ENCODE results near the gene ABR.
A peak's percentile ranks its signal among the peaks of the same experiment; 100 is the strongest.

ABR gene

DNA sequence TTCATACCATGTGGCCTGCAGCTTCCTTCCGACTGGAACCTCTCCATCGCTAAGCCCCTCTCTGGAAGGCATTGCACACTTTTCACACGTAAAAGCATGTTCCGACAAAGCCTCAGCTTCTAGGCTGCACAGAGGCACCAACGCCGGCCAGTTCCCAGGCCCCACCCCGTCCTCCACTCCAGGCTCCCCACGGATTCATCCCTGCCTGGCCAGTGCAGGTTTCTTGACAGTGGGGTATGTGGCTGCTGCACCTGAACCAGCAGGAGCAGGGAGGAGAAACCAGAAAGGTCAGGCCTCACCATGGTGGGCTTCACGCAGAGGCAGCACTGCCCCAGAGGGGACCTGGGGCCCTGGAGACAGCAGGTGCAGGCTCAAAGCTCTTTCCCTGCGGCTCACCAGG lies 168.6 kb downstream of the ABR start:
- H3K9me3 ChIP-seq (ENCODE audit: control insufficient read depth, low read length), result no peaks in the 10 kb centered on the region
- H3K9ac ChIP-seq (ENCODE audit: low read length), result no peak overlapping the region
- no peaks in the 10 kb centered on the region for H3K27me3 ChIP-seq (ENCODE audit: control insufficient read depth, insufficient read depth, low read length)
- peaks cover 17% of the 10 kb centered on the region for H3K36me3 ChIP-seq (ENCODE audit: control insufficient read depth, insufficient read depth, low read length)
- H3K4me3 ChIP-seq (ENCODE audit: low read length), result no peak overlapping the region
- H3K4me1 ChIP-seq (ENCODE audit: control insufficient read depth, insufficient read depth, low read length), result peaks cover 12% of the 10 kb centered on the region

- Histone ChIP-seq H3K4me1 (ENCODE audit: control insufficient read depth, insufficient read depth, low read length) (peaks cover 18% of the 10 kb centered on the region), H3K27me3 (ENCODE audit: control insufficient read depth, insufficient read depth, low read length) (no peaks in the 10 kb centered on the region), H3K9me3 (ENCODE audit: control insufficient read depth, low read length) (no peaks in the 10 kb centered on the region), H3K9ac (ENCODE audit: low read length) (no peak overlapping the region), H3K4me3 (ENCODE audit: low read length) (no peak overlapping the region), H3K36me3 (ENCODE audit: control insufficient read depth, insufficient read depth, low read length) (peaks cover 17% of the 10 kb centered on the region)
These were observed 169.2 kb downstream of the ABR start for GRCh38 chr17:1010586-1010985.

DNA sequence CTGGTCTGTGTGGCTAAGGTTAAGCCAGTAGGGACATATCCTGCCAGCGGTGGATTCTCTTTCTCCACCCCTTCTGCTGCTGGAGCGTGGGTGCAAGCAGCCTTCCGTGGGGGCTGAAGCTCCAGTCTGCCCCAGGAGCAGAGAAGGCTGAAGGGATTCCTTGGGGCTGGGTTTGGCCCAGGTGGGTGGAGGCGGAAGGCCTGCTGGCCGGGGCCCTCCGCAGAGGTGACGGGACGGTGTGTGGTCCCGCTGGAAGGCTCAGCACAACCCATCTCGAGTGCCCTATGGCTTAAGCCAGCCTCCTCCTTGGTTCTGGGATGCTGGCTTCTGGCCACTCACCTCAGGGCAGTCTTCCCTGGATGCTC lies 169.7 kb downstream of the ABR start:
- no peak overlapping the region for H3K4me3 ChIP-seq (ENCODE audit: low read length)
- peaks cover 23% of the 10 kb centered on the region for H3K4me1 ChIP-seq (ENCODE audit: control insufficient read depth, insufficient read depth, low read length)
- H3K27me3 ChIP-seq (ENCODE audit: control insufficient read depth, insufficient read depth, low read length), result no peaks in the 10 kb centered on the region
- peaks cover 20% of the 10 kb centered on the region for H3K36me3 ChIP-seq (ENCODE audit: control insufficient read depth, insufficient read depth, low read length)
- H3K9me3 ChIP-seq (ENCODE audit: control insufficient read depth, low read length), result no peaks in the 10 kb centered on the region
- H3K9ac ChIP-seq (ENCODE audit: low read length), result no peak overlapping the region

GRCh38 chr17:1009229-1010085 lies 170.3 kb downstream of the ABR start:
- peaks cover 22% of the 10 kb centered on the region for H3K36me3 ChIP-seq (ENCODE audit: control insufficient read depth, insufficient read depth, low read length)
- no peaks in the 10 kb centered on the region for H3K27me3 ChIP-seq (ENCODE audit: control insufficient read depth, insufficient read depth, low read length)
- H3K9ac ChIP-seq (ENCODE audit: low read length), result no peak overlapping the region
- no peak overlapping the region for H3K4me3 ChIP-seq (ENCODE audit: low read length)
- no peaks in the 10 kb centered on the region for H3K9me3 ChIP-seq (ENCODE audit: control insufficient read depth, low read length)
- peaks cover 29% of the 10 kb centered on the region for H3K4me1 ChIP-seq (ENCODE audit: control insufficient read depth, insufficient read depth, low read length)

- Histone ChIP-seq H3K36me3 (ENCODE audit: control insufficient read depth, insufficient read depth, low read length) (peaks cover 22% of the 10 kb centered on the region), H3K9me3 (ENCODE audit: control insufficient read depth, low read length) (no peaks in the 10 kb centered on the region), H3K9ac (ENCODE audit: low read length) (peak overlapping the region; percentile 1), H3K4me1 (ENCODE audit: control insufficient read depth, insufficient read depth, low read length) (peaks cover 39% of the 10 kb centered on the region), H3K27me3 (ENCODE audit: control insufficient read depth, insufficient read depth, low read length) (no peaks in the 10 kb centered on the region), H3K4me3 (ENCODE audit: low read length) (no peak overlapping the region)
These were observed 171.6 kb downstream of the ABR start for GRCh38 chr17:1008008-1008761.

DNA sequence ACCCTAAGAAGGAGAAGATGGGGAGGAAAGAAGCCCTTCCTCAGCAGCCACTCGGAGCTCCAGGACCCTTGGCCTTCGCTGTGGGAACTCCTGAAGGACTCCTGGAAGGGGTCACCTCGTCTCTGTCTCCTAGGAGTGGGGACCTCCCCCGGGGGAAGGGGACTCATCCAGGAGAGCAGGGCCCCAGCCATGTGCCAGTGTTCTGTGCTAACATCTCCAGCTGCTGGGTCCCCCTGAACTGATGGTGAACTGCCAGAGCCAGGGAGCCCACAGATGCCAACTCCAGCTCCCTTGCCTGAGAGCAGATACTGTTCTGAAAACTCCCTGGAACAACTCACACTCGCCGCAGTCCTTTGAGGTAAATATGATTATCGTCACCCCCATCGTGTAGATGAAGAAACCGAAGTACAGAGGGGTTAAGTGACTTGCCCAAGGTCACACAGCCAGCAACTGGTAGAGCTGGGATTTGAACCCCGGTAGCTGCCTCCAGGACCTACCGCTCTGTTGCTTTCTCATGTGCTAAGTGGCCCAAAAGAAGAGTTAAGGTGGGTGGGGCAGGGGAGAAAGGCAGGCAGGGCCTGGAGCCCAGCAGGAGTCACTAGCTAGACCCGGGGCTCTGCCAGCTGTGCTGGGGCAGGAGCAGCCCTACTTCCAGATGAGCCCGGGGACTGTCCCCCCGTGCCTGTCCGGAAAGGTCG lies 172.3 kb downstream of the ABR start:
- Histone ChIP-seq H3K27me3 (ENCODE audit: control insufficient read depth, insufficient read depth, low read length) (no peaks in the 10 kb centered on the region), H3K9me3 (ENCODE audit: control insufficient read depth, low read length) (no peaks in the 10 kb centered on the region), H3K4me3 (ENCODE audit: low read length) (no peak overlapping the region), H3K4me1 (ENCODE audit: control insufficient read depth, insufficient read depth, low read length) (peaks cover 39% of the 10 kb centered on the region), H3K9ac (ENCODE audit: low read length) (peak overlapping the region; percentile 1), H3K36me3 (ENCODE audit: control insufficient read depth, insufficient read depth, low read length) (peaks cover 27% of the 10 kb centered on the region)

- H3K36me3 ChIP-seq (ENCODE audit: control insufficient read depth, insufficient read depth, low read length), result peaks cover 27% of the 10 kb centered on the region
- no peak overlapping the region for H3K4me3 ChIP-seq (ENCODE audit: low read length)
- peak overlapping the region; percentile 45 for H3K9ac ChIP-seq (ENCODE audit: low read length)
These were observed 173.7 kb downstream of the ABR start for GRCh38 chr17:1006054-1006453.

DNA sequence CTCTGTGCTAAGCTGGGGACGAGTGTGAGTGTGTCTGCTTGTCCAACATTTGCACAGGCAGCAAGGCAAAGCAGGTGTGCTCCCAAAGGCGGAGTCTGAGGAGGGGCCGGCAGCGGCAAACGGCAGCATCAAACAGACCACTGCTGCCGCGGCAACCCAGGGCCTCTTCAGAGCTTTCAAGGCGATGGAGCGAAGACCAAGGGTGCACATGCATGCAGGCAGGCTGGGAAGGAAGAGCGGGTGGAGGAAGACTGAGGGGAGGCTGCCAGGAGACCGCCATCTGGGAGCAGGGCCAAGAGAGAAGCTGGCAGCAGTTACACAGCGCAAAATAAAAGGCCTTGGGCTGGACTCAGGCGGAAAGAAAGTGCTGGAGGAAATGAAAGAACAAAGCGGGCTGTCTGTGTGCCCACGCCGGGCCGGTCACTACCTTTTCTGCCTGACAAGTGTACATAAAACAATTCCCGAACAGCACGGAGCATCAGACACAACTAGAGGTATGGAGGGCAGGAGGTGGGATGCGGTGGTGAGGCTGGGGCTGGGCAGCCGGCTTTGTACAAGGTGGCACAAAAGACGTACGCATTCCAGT lies 174.3 kb downstream of the ABR start:
- Histone ChIP-seq H3K4me3 (ENCODE audit: low read length) (no peak overlapping the region), H3K27me3 (ENCODE audit: control insufficient read depth, insufficient read depth, low read length) (no peaks in the 10 kb centered on the region), H3K9ac (ENCODE audit: low read length) (peak overlapping the region; percentile 45), H3K36me3 (ENCODE audit: control insufficient read depth, insufficient read depth, low read length) (peaks cover 25% of the 10 kb centered on the region), H3K4me1 (ENCODE audit: control insufficient read depth, insufficient read depth, low read length) (peaks cover 47% of the 10 kb centered on the region), H3K9me3 (ENCODE audit: control insufficient read depth, low read length) (no peaks in the 10 kb centered on the region)

More at GRCh38 chr17:1006054-1006453, 173.7 kb downstream of the ABR start:
- Histone ChIP-seq H3K27me3 (ENCODE audit: control insufficient read depth, insufficient read depth, low read length) (no peaks in the 10 kb centered on the region), H3K4me1 (ENCODE audit: control insufficient read depth, insufficient read depth, low read length) (peaks cover 42% of the 10 kb centered on the region), H3K9me3 (ENCODE audit: control insufficient read depth, low read length) (no peaks in the 10 kb centered on the region)

GRCh38 chr17:1004769-1005295 lies 174.9 kb downstream of the ABR start:
- Histone ChIP-seq H3K27me3 (ENCODE audit: control insufficient read depth, insufficient read depth, low read length) (no peaks in the 10 kb centered on the region), H3K9ac (ENCODE audit: low read length) (no peak overlapping the region), H3K4me3 (ENCODE audit: low read length) (no peak overlapping the region), H3K4me1 (ENCODE audit: control insufficient read depth, insufficient read depth, low read length) (peaks cover 47% of the 10 kb centered on the region), H3K9me3 (ENCODE audit: control insufficient read depth, low read length) (no peaks in the 10 kb centered on the region), H3K36me3 (ENCODE audit: control insufficient read depth, insufficient read depth, low read length) (peaks cover 21% of the 10 kb centered on the region)

- Histone ChIP-seq H3K4me1 (ENCODE audit: control insufficient read depth, insufficient read depth, low read length) (peaks cover 47% of the 10 kb centered on the region), H3K9ac (ENCODE audit: low read length) (no peak overlapping the region), H3K9me3 (ENCODE audit: control insufficient read depth, low read length) (no peaks in the 10 kb centered on the region), H3K36me3 (ENCODE audit: control insufficient read depth, insufficient read depth, low read length) (peaks cover 16% of the 10 kb centered on the region), H3K27me3 (ENCODE audit: control insufficient read depth, insufficient read depth, low read length) (no peaks in the 10 kb centered on the region), H3K4me3 (ENCODE audit: low read length) (no peak overlapping the region)
These were observed 175.6 kb downstream of the ABR start for GRCh38 chr17:1003972-1004768.

- Histone ChIP-seq H3K4me3 (ENCODE audit: low read length) (no peak overlapping the region), H3K9me3 (ENCODE audit: control insufficient read depth, low read length) (no peaks in the 10 kb centered on the region), H3K36me3 (ENCODE audit: control insufficient read depth, insufficient read depth, low read length) (peaks cover 16% of the 10 kb centered on the region), H3K27me3 (ENCODE audit: control insufficient read depth, insufficient read depth, low read length) (no peaks in the 10 kb centered on the region), H3K9ac (ENCODE audit: low read length) (no peak overlapping the region), H3K4me1 (ENCODE audit: control insufficient read depth, insufficient read depth, low read length) (peaks cover 47% of the 10 kb centered on the region)
These were observed 176.2 kb downstream of the ABR start for GRCh38 chr17:1003633-1003971.
